ENCODE results near the gene FLNB.

FLNB gene

DNA sequence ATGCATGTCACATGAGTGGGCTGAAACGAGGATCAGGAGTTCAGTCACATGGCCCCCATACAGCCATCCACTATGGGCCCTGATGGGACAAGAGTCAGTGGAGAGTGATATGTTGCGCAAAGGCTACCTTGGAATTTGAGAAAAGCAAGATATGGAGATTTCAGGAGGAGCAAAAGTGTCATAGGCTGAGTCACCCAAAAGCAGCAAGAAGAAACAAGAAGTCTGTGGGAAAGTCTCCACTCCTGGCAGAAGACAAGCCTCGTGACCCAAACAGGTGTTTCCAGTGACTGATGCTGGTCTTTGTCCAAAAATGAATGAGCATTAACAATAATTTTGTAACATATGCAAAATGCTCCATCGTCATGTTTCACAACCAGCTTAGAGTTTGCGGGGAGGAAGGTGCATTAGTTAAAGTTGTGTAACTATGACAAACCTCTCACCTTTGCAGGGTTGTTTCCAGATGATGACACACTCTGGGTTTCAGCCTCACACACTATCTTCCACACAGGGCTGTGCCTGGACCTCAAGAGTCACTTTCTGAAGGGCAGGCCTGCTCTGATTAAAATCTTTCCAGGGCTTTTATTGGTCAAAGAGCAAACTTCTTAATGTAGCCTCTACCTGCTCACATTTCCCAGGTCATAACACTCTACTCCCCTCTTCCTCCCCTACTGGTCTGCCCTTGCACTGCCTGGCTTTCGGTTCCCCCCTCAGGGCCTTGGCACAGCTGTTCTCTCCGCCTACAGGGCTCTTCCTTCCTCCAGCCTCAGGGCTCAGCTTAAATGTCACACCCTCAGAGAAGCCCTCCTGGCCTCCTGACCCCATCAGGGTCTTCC is 206.5 kb downstream of the FLNB start:
- no peak for DNase-seq

DNA sequence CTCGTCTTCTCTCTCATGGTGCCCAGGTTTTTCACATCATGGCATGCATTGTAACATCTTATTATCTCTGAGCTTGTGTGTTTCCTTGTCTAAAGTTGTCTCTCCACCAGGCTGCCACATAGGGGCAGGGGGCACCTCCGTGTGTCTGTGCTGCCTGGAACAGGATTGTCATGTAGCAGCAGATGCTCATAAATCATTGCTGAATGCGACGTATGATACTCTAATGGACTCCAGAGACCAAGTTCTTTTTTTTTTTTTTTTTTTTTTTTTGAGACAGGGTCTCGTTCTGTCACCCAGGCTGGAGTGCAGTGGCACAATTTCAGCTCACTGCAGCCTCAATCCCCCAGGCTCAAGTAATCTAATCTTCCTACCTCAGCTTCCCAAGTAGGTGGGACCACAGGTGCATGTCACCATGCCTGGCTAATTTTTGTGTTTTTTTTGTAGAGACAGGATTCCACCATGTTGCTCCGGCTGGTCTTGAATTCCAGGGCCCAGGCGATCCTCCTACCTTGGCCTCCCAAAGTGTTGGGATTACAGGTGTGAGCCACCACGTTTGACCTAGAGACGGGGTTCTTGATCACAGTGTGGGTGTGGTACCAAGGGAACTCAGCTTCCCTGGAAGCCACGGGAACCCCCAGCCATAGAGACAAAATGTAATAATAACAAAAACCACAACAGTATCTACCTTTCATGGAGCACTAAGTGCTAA is 207.2 kb downstream of the FLNB start:
- no peak for DNase-seq

DNA sequence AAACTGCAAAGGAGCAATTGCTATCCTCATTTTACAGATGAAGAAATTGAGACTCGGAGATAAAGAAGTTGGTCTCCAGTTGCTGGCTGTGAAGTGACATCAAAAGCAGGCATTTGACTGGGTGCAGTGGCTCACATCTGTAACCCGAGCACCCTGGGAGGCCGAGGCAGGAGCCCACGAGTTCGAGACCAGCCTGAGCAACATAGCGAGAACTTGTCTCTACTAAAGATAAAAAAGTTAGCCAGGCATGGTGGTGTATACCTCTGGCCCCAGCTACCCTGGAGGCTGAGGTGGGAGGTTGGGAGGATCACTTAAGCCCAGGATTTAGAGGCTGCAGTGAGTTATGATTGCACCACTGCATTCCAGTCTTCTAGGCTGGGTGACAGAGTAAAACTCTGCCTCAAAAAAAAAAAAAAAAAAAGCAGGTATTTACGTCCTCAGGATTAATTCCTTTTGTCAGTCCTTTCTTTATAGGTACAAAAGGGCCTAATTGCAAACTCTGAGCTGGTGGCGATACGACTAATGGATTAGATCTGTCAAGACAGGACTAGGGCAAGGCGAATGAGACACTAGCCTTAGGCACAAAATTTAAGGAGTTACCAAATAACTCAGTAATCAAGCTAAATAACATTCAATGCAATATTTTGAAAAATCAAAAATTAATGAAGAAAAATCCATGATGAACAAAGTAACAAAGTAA is 208.4 kb downstream of the FLNB start:
- DNase-seq = no peak

DNA sequence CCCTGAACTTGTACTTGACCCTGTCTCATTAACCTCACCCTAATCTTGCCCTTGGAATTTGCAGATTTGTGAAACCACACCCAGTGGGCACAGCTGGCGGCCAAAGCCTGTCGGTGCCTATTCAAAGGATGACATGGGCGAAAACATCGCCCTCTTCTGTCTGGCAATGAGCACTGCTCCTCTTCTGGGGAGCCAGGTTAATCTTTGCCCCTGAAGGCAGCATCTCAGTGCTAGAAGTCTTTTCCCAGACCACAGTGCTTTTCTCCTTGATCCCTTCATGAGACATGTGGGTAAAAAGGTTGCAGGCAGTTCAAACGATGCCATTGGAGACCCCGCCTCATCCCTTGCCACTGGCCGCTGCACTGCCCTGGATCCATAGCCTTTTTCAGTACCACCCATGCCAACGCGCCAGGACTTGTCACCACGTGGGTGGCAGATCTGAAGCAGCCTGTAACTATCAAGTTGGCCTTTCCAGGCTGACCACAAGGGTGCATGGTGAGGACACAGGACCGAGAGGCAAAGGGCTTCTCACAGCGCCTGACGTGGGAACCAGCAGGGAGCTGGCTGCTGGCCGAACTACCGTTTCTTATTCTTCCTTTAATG is 209.1 kb downstream of the FLNB start:
- DNase-seq = peak; percentile 17

DNA sequence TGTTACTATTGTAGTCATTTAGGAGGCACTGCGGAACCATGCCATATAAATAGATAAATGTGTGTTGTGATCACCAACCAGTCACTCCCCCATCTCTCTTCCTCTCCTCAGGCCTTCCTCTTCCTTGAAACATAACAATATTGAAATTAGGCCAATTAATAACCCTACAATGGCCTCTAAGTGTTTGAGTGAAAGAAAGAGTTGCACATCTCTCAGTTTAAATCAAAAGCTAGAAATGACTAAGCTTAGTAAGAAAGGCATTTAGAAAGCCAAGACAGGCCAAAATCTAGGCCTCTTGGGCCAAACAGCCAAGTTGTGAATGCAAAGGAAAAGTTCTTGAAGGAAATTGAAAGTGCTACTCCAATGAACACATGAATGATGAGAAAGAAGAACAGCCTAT is 210.7 kb downstream of the FLNB start:
- no peak for DNase-seq
